Measurements from ENCODE around the gene USP6.
A peak's percentile ranks its signal among the peaks of the same experiment; 100 is the strongest.
"Not testable (repeated sequence)": the region's sequence is repeated elsewhere in the genome, so short reads cannot be mapped to it uniquely, and the experiment has no call there.

The USP6 gene

GRCh38 chr17:5210091-5210490 is 94.3 kb downstream of the USP6 start:
- ATAC-seq (ENCODE audit: low read depth) (peak; percentile 28), DNase-seq (ENCODE audit: low spot score in 2 of 2) (no peak)
- H3K27me3 Mint-ChIP-seq: no peaks in the 10 kb centered on the region
- H3K27ac Mint-ChIP-seq: peak overlapping the region; percentile 93
- H3K36me3 Mint-ChIP-seq: peaks cover 61% of the 10 kb centered on the region
- peaks cover 56% of the 10 kb centered on the region for H3K4me1 Mint-ChIP-seq
- peaks cover 2% of the 10 kb centered on the region for H3K9me3 Mint-ChIP-seq
- peak overlapping the region; percentile 53 for H3K4me3 Mint-ChIP-seq

DNA sequence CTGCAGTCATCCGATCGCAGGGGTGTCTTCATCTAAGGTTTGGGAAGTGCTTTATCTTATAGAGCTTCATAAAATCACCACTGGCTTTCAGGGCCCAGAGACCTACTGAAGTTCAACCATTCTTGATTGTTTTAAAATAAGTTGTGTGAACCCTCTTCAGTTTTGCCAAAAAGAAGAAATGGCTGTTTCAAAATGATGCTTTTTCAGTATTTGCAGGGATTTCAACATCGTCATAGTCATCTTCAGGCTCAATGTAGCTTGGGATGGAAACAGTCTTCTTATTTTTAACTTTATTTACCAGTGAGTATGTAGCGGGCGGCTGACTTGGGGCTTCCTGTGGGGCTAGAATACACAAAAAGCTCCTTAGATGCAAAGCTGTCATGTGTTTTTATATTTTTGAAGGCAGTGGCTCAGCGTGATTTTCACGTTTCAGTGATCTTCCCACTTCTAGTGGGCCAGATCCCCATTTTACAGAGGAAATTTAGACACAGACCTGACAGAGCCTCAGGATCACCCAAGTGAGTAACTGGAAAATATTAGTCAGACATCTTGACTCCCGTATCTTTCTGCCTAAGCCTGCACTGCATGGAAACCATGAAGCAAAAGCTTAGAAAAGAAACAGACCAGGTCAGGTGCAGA is 94.9 kb downstream of the USP6 start:
- H3K27me3 Mint-ChIP-seq: no peaks in the 10 kb centered on the region
- DNase-seq (ENCODE audit: low spot score in 2 of 2) (no peak), ATAC-seq (ENCODE audit: low read depth) (peak; percentile 72)
- peak overlapping the region; percentile 93 for H3K27ac Mint-ChIP-seq
- H3K4me1 Mint-ChIP-seq: peaks cover 58% of the 10 kb centered on the region
- H3K36me3 Mint-ChIP-seq: peaks cover 65% of the 10 kb centered on the region
- H3K9me3 Mint-ChIP-seq: peaks cover 2% of the 10 kb centered on the region
- H3K4me3 Mint-ChIP-seq: peak overlapping the region; percentile 53

GRCh38 chr17:5211458-5211857 is 95.6 kb downstream of the USP6 start:
- peak; percentile 21 for ATAC-seq (ENCODE audit: low read depth)
- Mint-ChIP-seq H3K4me1 (peaks cover 62% of the 10 kb centered on the region), H3K27me3 (no peaks in the 10 kb centered on the region), H3K27ac (peak overlapping the region; percentile 93), H3K9me3 (peaks cover 2% of the 10 kb centered on the region), H3K36me3 (peaks cover 66% of the 10 kb centered on the region), H3K4me3 (peak overlapping the region; percentile 76)
- no peak for DNase-seq (ENCODE audit: low spot score in 2 of 2)

- H3K27me3 Mint-ChIP-seq; H3K27ac Mint-ChIP-seq; ATAC-seq (ENCODE audit: low read depth); H3K4me3 Mint-ChIP-seq; H3K9me3 Mint-ChIP-seq; DNase-seq (ENCODE audit: low spot score in 2 of 2): not testable (repeated sequence)
- H3K4me1 Mint-ChIP-seq: peaks cover 29% of the 10 kb centered on the region
- H3K36me3 Mint-ChIP-seq: peaks cover 51% of the 10 kb centered on the region
Observed at GRCh38 chr17:5217562-5217961, 101.7 kb downstream of the USP6 start.

DNA sequence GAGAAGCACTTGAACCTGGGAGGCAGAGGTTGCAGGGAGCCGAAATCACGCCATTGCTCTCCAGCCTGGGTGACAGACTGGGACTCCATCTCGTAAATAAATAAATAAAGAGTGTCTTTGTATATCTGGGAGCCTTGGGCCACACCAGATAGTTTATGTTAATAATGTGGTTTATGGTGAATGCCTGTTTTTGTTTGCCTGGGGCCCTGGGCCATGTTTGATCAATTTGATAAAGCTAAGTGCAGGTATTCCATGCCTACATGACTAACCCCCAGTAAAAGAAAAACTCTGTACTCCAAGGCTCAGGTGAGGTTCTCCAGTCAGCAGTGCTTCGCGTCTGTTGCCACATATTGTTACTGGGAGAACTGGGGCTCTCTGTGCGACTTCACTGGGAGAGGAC is 103.7 kb downstream of the USP6 start:
- Mint-ChIP-seq H3K9me3 (no peaks in the 10 kb centered on the region), H3K27ac (peak overlapping the region; percentile 53), H3K27me3 (no peaks in the 10 kb centered on the region), H3K4me3 (no peak overlapping the region), H3K36me3 (peaks cover 46% of the 10 kb centered on the region), H3K4me1 (peaks cover 37% of the 10 kb centered on the region)
- ATAC-seq (ENCODE audit: low read depth) (no peak), DNase-seq (ENCODE audit: low spot score in 2 of 2) (no peak)

DNA sequence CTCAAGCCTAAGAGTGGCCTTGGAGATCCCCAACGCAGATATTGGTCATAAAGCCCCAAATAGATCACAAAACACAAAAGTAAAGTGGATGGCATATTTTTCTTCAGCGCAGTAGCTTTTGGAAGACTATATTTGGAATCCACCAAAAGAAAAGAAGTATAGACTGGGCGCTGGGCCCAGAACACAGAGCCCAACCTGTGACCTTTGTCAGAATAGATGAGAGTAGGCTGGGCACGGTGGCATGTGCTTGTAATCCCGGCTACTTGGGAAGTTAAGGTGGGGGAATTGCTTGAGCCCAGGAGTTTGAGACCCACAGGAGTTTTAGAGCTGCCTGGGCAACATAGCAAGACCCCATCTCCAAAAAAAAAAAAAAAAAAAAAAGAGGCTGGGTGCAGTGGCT is 104.2 kb downstream of the USP6 start:
- no peaks in the 10 kb centered on the region for H3K9me3 Mint-ChIP-seq
- peaks cover 42% of the 10 kb centered on the region for H3K4me1 Mint-ChIP-seq
- ATAC-seq (ENCODE audit: low read depth) (no peak), DNase-seq (ENCODE audit: low spot score in 2 of 2) (no peak)
- H3K27me3 Mint-ChIP-seq: no peaks in the 10 kb centered on the region
- H3K4me3 Mint-ChIP-seq: no peak overlapping the region
- peaks cover 45% of the 10 kb centered on the region for H3K36me3 Mint-ChIP-seq
- peak overlapping the region; percentile 53 for H3K27ac Mint-ChIP-seq

DNA sequence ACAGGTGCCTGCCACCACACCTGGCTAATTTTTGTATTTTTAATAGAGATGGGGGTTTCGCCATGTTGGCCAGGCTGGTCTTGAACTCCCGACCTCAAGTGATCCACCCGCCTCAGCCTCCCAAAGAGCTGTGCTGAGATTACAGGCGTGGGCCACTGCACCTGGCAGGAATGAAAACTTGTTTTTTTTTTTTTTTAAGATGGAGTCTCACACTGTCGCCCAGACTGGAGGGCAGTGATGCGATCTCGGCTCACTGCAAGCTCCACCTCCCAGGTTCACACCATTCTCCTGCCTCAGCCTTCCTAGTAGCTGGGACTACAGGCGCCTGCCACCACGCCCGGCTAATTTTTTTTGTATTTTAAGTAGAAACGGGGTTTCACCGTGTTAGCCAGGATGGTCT is 106.1 kb downstream of the USP6 start:
- Mint-ChIP-seq H3K4me3 (peak overlapping the region; percentile 34), H3K27ac (peak overlapping the region; percentile 94), H3K36me3 (peaks cover 44% of the 10 kb centered on the region), H3K4me1 (peaks cover 45% of the 10 kb centered on the region)
- H3K27me3 Mint-ChIP-seq; H3K9me3 Mint-ChIP-seq; DNase-seq (ENCODE audit: low spot score in 2 of 2); ATAC-seq (ENCODE audit: low read depth): not testable (repeated sequence)

Measured in memory B cell (primary cell).